GM18511 (cell line): ENCODE measurements around the gene PTTG1IP.
"Not testable (repeated sequence)": the region's sequence is repeated elsewhere in the genome, so short reads cannot be mapped to it uniquely, and the experiment has no call there.

Source experiments
- ATAC-seq: cut with Tn5 transposase; IDR thresholded peaks from one replicate; pipeline ENCODE4 v1.9.1; 2021; ENCODE audit warnings: mild to moderate bottlenecking, moderate library complexity; ENCODE audit not compliant: unreplicated experiment

PTTG1IP gene, protein sequence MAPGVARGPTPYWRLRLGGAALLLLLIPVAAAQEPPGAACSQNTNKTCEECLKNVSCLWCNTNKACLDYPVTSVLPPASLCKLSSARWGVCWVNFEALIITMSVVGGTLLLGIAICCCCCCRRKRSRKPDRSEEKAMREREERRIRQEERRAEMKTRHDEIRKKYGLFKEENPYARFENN

DNA sequence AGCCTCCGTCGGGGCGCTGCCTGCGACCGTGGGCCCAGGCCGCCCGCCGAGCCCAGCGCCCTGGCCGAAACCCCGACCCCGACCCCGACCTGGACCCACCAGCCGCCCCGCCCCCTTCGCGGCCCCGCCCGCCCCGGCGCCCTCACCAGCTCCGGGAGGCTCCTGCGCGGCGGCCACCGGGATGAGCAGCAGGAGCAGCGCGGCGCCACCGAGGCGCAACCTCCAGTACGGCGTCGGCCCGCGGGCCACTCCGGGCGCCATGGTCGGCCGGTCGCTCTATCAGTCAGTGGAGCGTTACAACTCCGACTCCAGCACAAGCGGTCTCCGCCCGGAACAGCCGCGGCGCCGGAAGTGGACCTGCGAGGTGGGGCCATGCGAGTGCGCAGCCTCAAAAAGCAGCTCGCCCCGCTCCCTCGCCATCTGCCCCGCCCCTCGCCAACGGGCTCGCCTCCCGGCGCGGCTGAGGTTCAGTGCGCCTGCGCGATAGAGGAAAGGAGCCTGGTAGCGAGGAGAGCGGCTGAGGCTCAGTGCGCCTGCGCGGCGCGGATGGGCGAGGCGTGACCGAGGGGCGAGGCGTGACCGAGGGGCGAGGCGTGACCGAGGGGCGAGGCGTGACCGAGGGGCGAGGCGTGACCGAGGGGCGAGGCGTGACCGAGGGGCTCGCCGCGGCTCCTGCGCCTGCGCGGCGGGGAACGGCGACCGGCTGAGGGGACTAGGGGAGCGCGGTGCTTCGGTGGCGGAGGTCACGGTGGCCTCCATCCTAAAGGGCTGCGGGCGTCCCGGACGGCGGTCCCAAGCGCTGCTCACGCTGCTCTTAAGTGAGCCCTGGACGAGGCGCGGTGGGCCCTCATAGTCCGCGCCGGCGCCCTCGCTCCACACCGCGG lies at the start of gene PTTG1IP:
PTTG1IP (minus strand) TSS at position 335 of the 884 bp plus-strand sequence; CDS start at position 261, 74 bp downstream.
- peak; percentile 73 for ATAC-seq

DNA sequence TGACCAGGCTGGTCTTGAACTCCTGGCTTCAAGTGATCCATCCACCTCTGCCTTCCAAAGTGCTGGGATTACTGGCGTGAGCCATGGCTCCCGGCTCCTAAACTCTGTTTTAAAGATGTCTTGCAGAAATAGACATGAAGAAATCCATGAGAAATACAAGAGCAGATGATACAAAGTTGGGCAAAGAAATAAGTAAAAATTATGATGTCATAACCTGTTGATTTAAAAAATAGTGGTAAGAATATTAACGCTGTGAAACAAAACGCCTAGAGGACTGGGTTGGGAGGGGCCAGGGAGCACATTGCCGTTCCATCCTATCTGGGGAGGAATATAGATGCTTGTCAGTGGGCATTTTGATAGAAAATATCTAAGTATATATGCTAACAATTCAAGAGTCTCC lies 48.4 kb upstream of the PTTG1IP start:
- no peak for ATAC-seq

- ATAC-seq: peak; percentile 88
These were observed 47.5 kb upstream of the PTTG1IP start, which contains the start of gene ITGB2 for GRCh38 chr21:44920694-44921604. Gene ITGB2, minus strand, starts transcription at chr21:44920899. Its CDS starts 10,117 bp downstream, at chr21:44910782.

DNA sequence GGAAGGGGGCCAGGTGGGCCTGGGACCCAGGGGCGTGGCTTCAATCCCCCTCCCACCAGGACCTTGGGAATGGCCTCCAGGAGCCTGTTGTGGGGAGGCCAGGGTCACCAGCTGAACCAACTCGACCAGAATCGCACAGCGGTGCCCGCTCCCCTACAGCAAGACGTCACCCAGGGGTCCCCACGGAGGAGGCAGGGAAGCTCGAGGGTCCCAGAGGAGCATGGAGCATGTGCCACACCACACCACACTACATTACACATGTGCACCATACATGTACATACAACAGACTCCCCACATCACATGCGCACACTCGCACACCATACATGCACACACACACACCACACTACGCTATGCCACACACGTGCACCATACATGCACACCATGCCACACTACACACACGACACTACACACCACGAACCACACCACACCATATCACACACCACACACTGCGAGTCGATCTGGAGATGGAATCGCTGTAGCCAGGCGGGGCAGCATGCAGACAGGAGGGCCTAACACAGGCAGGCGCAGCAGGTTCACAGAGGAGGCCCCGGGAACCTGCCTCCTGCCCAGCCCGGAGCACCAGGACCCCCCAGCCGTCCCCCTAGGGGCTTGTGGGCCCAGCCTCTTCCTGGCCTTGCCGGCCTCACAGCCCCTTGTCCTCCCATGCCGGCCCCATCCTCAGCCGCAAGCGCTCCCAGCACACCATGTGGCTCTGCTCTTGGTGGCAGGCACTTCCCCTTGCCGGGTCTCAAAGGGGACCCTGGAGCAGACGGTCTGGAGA lies 46.6 kb upstream of the PTTG1IP start:
- ATAC-seq: peak; percentile 25

GRCh38 chr21:44919111-44919912 lies 45.8 kb upstream of the PTTG1IP start:
- no peak for ATAC-seq

DNA sequence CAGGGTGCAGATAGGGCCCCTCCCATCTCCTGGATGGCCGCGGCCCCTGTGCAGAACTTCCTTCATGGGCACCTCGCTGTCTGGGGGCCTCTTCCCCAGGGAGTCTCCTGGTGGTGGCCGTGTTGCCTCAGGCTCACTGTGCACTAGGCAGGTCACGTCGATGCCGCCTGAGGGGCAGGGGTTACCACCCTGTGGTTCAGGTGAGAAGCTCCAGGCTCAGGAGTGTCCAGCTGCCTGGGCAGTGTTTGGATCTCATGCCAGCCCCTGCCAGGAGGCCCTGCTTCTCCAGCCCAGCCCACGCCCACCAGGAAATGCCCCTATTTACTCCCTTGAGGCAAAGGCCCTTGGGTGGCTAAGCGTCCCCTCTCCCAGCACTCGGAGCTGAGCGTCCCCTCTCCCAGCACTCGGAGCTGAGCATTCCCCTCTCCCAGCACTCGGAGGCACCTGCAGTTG lies 45.1 kb upstream of the PTTG1IP start:
- ATAC-seq: no peak

DNA sequence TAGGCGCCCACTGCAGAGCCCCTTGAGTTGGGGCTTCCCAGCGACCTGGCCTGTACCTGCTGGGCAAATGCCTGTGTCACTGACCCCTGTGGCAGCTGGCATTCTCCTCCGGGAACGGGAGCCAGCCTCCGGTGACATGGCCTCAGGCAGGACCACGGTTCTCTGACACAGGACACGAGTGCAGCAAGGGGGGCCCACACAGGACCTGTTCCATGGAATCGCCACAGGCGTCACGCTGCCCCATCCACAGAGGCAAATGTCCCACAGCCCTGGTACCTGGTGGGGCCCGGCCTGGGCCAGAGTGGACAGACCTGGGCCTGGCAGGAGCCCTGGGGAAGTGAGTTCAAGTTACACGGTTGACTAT lies 44.6 kb upstream of the PTTG1IP start:
- ATAC-seq: no peak

DNA sequence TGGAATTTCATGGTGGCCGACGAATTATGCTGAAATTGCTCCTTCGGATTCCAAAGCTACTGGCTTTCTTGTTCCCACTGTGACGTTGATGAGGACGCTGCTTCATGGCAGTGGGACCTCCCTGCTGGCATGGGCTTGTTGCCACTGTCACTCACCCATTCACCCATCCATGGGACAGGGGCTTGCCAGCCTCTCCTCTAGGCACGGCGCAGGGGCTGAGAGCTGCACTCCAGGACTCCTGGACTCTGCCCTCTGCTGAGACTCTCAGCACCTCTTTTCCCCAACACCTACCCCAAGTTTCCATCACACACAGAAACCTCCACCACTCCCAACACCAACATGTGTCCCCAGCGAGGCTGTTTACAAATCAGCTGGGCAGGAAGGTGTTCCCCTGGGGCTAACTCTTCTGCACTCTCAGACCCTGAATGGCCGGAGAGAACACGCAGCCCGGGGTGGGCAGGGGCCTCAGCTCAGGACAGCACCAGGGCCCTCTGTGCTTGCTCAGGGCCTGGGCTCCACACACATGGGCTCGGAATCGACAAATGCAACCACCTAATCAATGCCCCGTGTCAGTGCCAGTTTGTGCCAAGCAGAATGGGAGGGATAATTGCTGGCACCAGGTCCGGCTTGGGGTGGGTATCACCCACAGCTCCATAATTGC lies 44.1 kb upstream of the PTTG1IP start:
- ATAC-seq: no peak

GRCh38 chr21:44916965-44917364 lies 43.5 kb upstream of the PTTG1IP start:
- no peak for ATAC-seq

GRCh38 chr21:44914176-44914874 lies 40.8 kb upstream of the PTTG1IP start:
- ATAC-seq: peak; percentile 78

- no peak for ATAC-seq
These were observed 40.1 kb upstream of the PTTG1IP start for GRCh38 chr21:44913425-44914175.

GRCh38 chr21:44912506-44913412 lies 39.3 kb upstream of the PTTG1IP start:
- not testable (repeated sequence) for ATAC-seq

DNA sequence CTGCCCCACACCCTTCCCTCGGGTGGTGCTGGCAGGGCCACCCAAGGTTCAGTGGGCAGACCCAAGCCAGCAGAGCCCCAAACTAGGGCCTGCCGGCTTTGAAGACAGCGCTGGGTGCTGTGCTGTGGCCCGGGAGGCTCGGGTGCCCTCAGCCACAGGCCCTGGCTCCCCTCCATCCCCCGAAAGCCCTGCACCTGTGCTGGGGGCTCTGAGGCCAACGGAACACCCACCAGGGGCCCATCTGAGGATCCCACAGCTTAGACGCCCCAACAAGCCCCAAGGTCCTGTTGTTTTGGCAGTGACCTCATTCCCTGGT lies 38.6 kb upstream of the PTTG1IP start:
- no peak for ATAC-seq

- ATAC-seq: no peak
These were observed 38.1 kb upstream of the PTTG1IP start for GRCh38 chr21:44911384-44912157.

GRCh38 chr21:44911068-44911383 lies 37.5 kb upstream of the PTTG1IP start:
- no peak for ATAC-seq
